ENCODE measurements around the gene DIO1. TPM values are rescaled to one million over a fixed set of nuclear protein-coding genes. Genes with fewer than 3 reads are reported as not detected.

The DIO1 gene
- total RNA-seq = not detected in 2 replicates

DNA sequence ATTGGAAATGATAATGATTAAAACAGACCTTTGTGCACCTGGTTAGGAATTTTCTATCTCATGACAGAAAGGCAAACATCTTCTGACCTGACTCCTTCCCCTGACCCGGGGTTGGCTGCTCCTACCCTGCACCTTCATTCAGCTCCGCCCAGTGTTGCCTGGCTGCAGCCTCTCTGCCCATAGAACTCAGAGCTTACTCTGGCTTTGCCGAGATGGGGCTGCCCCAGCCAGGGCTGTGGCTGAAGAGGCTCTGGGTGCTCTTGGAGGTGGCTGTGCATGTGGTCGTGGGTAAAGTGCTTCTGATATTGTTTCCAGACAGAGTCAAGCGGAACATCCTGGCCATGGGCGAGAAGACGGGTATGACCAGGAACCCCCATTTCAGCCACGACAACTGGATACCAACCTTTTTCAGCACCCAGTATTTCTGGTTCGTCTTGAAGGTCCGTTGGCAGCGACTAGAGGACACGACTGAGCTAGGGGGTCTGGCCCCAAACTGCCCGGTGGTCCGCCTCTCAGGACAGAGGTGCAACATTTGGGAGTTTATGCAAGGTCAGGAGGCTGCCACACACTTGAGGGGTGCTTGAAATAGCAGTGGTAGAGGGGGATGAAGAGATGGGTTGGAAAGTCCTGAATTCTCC, at the start of gene DIO1:
Gene DIO1, plus strand, starts transcription at position 189 of the 638 bp plus-strand sequence. Its CDS starts 24 bp downstream, at position 213.

DNA sequence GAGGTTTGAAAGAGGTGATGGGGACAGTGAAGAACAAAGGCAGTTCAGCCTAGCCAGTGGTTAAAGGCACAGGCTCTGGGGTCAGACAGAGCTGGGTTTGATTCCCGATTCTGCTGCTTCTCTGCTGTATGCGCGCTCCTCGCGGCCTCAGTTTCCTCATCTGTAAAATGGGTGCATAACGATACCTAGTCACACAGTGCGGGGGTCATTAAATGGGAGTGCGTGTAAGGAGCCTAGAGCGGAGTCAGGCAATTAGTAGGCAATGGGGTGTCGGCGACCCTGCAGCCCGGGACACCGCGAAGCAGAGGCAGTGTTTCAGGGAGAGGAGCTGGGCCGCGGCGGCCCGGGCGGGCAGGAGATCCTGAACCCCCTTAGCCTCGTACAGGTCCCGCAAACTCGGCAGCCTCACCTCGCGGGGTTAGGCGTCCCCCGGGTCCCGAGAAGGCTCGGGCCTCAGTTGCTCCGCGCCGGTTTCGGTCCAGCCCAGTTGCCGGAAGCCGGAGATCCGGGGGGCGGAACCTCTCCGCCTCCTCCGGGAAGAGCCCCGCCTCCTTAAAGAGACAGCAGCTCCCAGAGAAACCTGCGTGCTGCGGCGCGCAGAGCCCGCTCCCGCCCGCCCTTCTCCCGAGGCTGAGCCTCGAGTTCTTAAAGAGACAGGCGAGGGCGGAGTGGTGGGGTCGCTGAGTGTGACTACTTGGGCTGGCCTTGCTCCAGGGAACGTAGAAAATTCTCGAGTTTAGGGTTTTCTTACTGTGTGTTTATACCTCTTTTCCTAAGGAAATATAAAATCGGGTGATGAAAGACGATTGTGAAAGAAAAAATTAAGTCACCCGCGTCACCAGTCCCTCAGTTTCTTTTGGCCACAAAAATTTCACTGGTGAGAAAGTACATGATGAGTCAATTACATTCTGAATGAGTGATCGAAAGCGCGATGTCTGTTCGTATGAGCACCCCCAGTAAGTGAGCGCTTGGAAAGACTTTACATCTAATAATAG, 4.4 kb upstream of the DIO1 start, which contains the start of gene YIPF1:
Gene YIPF1, minus strand, starts transcription at position 494 of the 995 bp plus-strand sequence. CDS start 860 bp downstream, outside the sequence.

DNA sequence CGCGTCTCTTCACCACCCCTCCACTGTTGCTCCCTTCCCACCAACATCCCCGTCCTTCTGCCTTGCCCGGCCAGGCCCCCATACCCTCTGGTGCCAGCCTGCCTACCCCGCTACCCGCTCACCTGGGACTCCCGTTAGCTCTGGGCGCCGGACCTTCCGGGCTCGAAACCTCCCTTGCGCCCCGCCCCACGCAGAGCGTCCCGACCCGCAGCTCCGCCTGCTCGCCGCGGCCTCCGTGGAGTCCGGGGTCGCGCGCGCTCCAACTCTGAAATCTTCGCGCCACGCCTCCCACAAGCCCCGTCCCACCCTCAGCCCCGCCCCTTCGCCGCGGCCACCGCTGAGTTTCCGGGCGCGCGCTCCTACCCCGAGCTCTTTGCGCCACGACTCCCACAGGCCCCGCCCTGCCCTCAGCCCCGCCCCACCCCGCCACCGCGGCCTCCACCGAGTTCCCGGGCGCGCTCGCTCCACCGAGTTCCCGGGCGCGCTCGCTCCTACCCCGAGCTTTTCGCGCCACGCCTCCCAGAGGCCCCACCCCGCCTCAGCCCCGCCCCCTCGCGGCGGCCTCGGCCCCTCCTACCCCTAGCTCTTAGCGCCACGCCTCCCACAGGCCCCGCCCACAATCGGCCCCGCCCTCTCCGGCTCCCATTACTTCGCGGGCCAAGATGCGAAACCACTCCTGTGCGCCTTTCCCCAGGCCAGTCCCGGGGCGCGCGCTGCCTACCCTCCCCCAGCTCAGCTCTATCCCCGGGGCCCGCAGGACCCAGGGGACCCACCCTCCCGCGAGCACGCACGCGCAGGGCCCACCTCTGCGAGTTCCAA, 51.7 kb downstream of the DIO1 start, which contains the start of gene IFT25:
Gene IFT25, minus strand, starts transcription at position 267 of the 819 bp plus-strand sequence. CDS start 5,617 bp downstream, outside the sequence.

DNA sequence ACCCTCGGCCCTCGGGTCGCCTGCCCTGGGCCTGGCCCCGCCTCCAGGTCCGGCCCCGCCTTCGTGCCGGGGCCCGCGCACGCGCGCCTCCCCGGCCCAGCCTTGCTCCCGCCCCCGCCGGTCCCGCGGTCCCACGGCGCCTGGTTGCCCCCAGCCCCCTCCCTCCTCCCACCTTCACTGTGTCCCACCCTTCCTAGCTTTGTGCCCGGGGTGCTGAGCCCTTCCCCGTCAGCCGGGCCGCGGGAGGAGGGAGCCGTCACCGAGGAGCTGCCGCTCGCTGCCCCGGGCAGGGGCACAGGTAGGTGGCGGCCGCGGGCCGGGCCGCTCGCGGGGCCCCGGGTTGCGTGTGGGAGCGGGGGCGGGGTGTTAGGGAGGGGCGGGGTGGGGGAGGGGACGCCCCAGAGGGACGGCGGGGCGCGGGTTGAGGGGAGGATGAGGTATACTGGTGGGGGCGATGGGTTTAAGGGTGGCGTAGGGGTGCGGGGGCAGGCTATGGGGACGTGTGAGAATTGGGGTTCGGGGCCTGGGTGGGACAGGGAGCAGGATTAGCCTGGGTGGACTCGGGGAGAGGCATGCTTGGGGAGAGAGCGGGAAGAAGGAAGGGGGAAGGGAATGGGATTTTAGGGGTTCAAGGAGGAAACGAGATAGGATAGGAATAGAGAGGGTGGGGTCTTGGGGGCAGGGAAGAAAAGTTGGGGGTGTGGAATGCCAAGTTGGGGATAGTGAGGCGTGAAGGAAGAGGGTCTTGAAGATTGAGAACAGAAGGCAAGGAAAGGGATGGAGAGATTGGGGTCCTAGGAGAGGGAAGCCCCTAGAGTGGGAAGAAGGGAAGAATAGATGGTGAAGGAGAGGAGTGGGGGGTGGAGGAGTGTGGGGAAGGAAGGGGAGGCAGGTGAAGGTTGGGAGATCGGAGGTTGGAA, 52.5 kb downstream of the DIO1 start, which contains the start of gene LRRC42:
Gene LRRC42, plus strand, starts transcription at position 99 of the 920 bp plus-strand sequence. CDS start 5,650 bp downstream, outside the sequence.

Other genes with a start within 250 kb of the DIO1 start
- 6.7 and 12.5 TPM in 2 replicates for gene GLIS1, start 155.0 kb upstream of the DIO1 start, total RNA-seq
- 11.0 and 44.2 TPM in 2 replicates for gene NDC1, start 55.9 kb upstream of the DIO1 start, total RNA-seq
- 14.5 and 29.3 TPM in 2 replicates for gene YIPF1, start 4.4 kb upstream of the DIO1 start, total RNA-seq
- gene IFT25, start 51.5 kb downstream of the DIO1 start, total RNA-seq = 12.9 and 28.5 TPM in 2 replicates
- 35.9 and 40.1 TPM in 2 replicates for gene LRRC42, start 52.2 kb downstream of the DIO1 start, total RNA-seq
- not detected in 2 replicates for gene LDLRAD1, start 124.0 kb downstream of the DIO1 start, total RNA-seq
- 62.4 and 136 TPM in 2 replicates for gene TMEM59, start 159.0 kb downstream of the DIO1 start, total RNA-seq
- gene TCEANC2, start 159.4 kb downstream of the DIO1 start, total RNA-seq = 2.0 and 2.6 TPM in 2 replicates